ENCODE data around the gene ZNF316.
"Not testable (repeated sequence)": the region's sequence is repeated elsewhere in the genome, so short reads cannot be mapped to it uniquely, and the experiment has no call there.

ZNF316 gene

GRCh38 chr7:6622134-6622710 is 14.9 kb upstream of the ZNF316 start:
- no peak for DNase-seq

DNA sequence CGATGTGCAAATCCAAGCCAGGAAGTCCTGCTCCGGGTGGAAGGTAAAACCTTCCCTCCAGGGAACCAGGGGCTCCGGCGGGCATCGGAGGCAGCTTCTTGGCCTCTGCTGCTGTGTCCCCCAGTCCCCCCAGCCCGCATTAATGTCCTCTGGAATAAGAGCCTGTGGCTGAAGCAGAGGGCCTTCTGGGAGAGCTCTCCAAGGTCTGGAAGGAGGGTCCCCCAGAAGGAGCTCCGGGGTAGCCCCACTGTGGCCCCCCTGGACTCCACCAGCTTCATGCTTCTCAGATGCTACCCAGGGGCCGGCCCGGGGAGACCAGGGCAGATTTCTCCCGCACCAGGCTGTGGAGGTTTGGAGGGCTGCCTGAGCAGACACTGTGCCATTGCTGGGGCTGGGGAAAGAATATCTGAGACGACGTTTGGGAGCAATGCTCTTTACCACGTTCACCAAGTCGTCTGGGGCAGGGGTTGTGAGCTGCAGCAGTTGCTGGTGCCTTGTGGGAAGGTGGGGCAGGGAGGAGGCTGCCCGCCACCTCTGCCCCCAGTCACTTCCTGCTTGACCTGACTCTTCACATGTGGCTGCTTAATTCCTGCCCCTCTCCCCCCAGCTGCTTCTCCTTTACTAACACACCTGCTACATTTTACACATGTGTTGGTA is 13.4 kb upstream of the ZNF316 start:
- no peak for DNase-seq

DNA sequence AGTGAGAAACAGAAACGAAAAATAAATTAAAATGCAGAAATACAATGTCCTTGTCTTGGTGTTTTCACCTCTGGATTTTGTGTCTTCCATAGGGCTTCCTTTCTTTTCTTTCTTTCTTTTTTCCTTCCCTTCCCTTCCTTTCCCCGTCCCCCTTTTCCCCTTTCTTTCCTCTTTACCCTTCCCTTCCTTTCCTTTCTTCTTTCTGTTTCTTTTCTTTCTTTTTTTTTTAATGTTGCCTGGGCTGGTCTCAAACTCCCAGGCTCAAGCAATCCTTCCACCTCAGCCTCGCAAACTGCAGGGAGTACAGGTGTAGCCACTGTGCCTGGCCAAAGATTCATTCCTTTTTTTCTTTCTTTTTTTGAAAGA is 12.9 kb upstream of the ZNF316 start:
- DNase-seq = no peak

- DNase-seq = no peak
Observed at GRCh38 chr7:6628045-6628444, 9.1 kb upstream of the ZNF316 start.

GRCh38 chr7:6630007-6630849 is 6.9 kb upstream of the ZNF316 start:
- no peak for DNase-seq

DNA sequence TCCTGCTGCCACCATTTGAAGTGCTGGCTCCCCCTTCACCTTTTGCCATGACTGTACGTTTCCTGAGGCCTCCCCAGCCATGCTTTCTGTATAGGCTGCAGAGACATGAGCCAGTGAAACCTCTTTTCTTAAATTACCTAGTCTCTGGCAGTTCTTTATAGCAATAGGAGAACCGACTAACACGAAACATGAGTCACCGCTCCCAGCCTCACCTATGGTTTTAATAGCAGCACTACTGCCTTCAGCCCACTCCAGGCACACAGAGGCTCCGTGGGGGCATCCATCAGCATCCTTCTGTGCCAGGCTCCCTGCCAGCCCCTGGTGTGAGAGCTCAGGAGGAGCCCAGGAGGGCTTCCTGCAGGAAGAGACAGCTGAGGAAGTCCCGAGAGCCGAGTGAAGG is 5.5 kb upstream of the ZNF316 start:
- no peak for DNase-seq

- no peak for DNase-seq
Observed at GRCh38 chr7:6634021-6634420, 3.1 kb upstream of the ZNF316 start.

DNA sequence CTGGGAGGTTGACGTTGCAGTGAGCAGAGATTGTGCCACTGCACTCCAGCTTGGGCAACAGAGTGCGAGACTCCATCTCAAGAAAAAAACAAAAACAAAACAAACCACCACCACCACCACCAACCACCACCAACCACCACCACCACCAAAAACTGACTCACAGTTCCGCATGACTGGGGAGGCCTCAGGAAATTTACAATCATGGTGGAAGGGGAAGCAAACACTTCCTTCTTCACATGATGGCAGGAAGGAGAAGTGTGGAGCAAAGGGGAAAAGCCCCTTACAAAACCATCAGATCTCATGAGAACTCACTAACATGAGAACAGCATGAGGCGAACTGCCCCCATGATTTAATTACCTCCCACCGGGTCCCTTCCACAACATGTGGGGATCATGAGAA is 2.1 kb upstream of the ZNF316 start:
- not testable (repeated sequence) for DNase-seq

- DNase-seq = no peak
Observed at GRCh38 chr7:6637544-6638229, 569 bp downstream of the ZNF316 start.

DNA sequence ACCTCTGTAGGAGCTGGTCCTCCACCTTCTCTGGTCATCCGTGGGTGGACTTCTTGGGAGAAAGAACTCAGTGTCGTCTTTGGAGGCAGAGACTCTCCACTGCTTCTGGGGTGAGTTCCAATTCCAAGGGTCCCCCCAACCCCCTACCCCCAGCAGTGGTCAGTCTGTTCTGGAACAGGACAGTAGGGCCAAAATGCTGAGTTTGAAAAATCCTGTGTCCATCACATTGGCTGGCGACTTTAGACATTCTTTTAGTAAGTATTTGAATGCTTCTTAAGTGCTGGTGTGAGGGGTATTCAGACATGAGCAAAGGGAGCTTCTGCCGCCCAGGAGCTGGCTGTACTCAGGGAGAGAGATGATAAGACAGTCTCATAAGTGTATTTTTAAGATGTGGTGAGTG is 1.9 kb downstream of the ZNF316 start:
- DNase-seq = no peak

DNA sequence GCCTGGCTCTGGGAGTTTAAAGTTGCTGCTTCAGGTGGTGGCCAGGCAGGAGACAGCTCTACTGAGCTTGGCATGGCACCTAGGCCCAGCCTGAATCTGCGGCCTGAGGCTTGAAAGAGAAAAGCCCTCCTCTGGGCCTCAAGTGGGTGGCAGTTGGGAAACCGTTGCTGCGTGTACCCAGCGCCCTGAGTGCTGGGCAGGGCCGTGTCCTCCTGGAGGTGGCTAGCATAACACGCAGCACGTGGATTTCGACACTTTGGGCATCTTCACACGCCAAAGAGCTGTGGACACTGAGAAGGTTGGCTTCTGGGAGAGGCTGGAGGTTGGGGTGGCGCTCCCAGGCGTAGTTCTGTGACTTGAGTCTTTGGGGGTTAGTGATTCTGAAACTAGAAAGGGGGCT is 2.5 kb downstream of the ZNF316 start:
- DNase-seq = no peak

DNA sequence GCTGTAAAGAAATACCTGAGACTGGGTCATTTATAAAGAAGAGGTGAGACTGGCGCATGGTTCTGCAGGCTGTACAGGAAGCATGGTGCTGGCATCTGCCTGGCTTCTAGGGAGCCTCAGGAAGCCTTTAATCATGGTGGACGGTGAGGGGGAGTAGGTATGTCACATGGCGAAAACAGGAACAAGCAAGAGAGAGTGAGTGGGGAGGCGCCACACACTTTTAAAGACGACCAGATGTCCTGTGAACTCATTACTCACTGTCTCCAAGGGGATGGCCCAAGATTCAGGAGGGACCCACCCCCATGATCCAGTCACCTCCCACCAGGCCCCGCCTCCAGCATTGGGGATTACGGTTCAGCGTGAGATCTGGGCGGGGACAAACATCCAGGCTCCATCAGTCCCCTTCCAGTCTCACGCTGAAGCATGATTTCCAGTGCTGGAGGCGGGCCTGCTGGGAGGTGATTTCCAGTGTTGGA is 3.2 kb downstream of the ZNF316 start:
- DNase-seq = no peak

DNA sequence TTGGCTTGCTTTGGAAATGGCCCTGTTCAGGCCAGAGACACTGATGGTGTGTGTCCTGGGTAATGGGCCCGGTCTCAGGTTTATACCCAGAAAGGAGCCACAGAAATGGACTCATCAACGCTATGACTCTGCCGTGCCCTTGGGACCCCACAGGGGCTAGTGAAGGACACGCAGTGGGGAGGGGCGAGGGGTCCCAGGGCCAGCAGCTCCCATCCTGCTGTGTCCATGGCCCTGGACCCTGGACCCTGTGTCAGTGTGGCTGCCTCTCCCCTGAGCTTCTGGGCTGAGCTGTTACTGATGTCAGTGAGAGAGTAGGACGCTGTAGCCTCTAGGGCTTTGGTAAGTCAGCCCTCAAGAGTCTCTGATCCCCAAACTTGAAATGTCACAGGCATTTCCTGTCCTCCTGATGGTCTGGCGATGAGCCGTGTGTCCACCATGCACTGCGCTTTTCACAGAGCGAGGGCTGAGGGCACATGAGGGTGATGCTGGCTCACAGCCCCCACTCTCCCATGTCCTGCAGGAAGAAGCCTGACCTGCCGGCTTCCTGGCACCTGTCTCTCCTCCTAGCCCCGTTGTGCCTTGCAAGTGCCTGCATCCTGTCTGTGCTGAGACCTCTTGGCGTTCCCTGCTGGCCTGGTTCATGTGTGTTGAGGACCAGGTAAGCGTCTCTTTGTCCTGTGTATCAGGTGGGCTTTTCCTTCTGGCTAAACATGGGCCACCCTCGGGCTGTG is 4.4 kb downstream of the ZNF316 start:
- DNase-seq = no peak

- DNase-seq = no peak
Observed at GRCh38 chr7:6642239-6642839, 5.2 kb downstream of the ZNF316 start.

GRCh38 chr7:6642861-6643640 is 5.9 kb downstream of the ZNF316 start:
- no peak for DNase-seq

DNA sequence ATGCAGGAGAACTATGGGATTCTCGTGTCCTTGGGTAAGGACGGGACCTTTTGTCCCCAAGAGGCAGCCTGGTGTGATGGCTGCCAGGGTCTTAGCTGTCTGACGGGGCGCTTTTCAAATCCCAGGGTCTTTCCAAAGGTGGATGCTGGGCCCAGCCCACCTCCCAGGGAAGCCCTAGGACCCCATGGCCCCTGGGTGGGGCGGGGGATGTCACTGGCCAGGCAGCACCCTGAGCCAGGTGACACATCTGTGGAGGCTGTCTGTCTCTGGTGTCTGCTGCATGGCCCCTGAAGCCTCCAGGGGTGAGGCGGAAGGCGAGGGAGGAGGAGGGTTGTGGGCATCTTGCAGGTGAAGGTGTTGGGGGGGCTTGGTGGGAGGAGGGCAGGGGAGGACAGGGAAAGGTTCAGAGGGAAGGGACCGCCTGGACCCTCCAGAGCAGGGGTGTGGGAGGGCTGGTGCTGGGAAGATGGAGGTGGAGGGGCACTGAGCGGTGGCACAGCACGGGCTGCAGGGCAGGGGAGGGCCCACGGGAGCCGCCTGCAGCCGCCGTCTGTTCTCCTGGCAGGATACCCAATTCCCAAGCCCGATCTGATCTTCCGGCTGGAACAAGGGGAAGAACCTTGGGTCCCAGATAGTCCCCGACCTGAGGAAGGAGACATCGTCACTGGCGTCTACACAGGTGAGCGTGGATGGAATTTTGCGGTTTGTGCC is 7.0 kb downstream of the ZNF316 start:
- no peak for DNase-seq

GRCh38 chr7:6644728-6645127 is 7.6 kb downstream of the ZNF316 start:
- DNase-seq = no peak

DNA sequence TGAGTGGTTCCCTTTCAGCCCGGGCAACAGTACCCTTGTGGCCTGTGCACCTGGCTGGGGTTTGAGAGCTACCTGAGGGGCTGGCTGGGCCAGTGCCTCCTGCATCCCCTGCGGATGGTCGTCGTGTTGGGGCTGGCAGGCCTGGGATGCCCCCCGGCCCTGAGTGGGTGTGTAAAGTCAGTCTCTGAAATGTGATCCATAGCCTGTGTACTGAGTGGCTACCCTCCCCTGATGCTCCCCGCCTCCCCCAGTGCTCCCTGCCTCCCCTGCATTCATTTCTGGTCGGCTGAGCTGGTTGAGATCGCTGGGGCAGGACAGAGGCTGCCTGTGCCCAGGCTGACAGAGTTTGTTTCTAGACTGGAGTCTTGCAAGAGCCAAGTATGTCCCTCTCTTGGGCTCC is 9.3 kb downstream of the ZNF316 start:
- no peak for DNase-seq

- no peak for DNase-seq
Observed at GRCh38 chr7:6647080-6647479, 10.0 kb downstream of the ZNF316 start.

DNA sequence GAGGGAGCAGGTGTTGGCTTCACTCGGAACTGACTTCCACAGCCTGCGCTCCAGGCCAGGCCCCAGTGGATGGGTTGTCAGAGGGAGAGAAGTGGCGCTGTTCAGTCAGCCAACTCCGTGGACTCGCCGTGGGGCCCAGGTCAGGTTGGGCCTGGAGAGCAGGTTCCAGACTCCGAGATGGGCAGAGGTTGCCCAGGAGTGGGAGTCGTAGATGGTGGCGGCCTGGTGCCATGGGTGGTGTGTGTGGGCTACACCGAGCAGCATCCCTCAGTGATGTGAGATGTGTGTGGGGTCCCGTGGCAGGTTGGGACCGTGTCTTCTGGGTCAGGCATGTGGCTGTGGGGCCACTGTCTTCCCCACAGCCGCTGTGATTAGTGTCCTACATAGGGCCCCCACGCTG is 10.4 kb downstream of the ZNF316 start:
- DNase-seq = no peak
